Parathyroid adenoma (tissue), 2 donors: ENCODE results near the gene ASAP2.

Experiments
- H2AFZ ChIP-seq: fragments of 300-600 bp; sonication (generic); one replicate; pipeline ENCODE4 v1.7.0; 2017; ENCODE audit warnings: antibody characterized with exemption, mild to moderate bottlenecking
- H3K27ac ChIP-seq: fragments of 300-600 bp; sonication (generic); one replicate; pipeline ENCODE4 v1.7.0; 2017
- H3K27me3 ChIP-seq: fragments of 300-600 bp; sonication (generic); one replicate; pipeline ENCODE4 v1.7.0; 2017; ENCODE audit warnings: low read length; ENCODE audit not compliant: control insufficient read depth, insufficient read depth
- H3K36me3 ChIP-seq: fragments of 300-600 bp; sonication (generic); one replicate; pipeline ENCODE4 v1.7.0; 2017; ENCODE audit warnings: low read length; ENCODE audit not compliant: control insufficient read depth, insufficient read depth
- H3K4me1 ChIP-seq: fragments of 300-600 bp; sonication (generic); one replicate; pipeline ENCODE4 v1.7.0; 2017; ENCODE audit warnings: control low read depth
- H3K4me2 ChIP-seq: fragments of 300-600 bp; sonication (generic); one replicate; pipeline ENCODE4 v1.7.0; 2017; ENCODE audit warnings: low read length
- H3K4me3 ChIP-seq: fragments of 300-600 bp; sonication (generic); one replicate; pipeline ENCODE4 v1.7.0; 2017; ENCODE audit warnings: low read depth, low read length
- H3K79me2 ChIP-seq: fragments of 300-600 bp; sonication (generic); one replicate; pipeline ENCODE4 v1.7.0; 2017; ENCODE audit warnings: control low read depth
- H3K9ac ChIP-seq: fragments of 300-600 bp; sonication (generic); one replicate; pipeline ENCODE4 v1.7.0; 2017; ENCODE audit warnings: mild to moderate bottlenecking
- H3K9me3 ChIP-seq: fragments of 300-600 bp; sonication (generic); one replicate; pipeline ENCODE4 v1.7.0; 2017; ENCODE audit warnings: low read length; ENCODE audit not compliant: control insufficient read depth
- CTCF ChIP-seq: fragments of 300-600 bp; sonication (generic); IDR thresholded peaks from one replicate; pipeline ENCODE4 v1.7.0; 2017; ENCODE audit warnings: antibody characterized with exemption, mild to moderate bottlenecking
- donor health status: primary hyperparathyroidism.

Gene ASAP2

DNA sequence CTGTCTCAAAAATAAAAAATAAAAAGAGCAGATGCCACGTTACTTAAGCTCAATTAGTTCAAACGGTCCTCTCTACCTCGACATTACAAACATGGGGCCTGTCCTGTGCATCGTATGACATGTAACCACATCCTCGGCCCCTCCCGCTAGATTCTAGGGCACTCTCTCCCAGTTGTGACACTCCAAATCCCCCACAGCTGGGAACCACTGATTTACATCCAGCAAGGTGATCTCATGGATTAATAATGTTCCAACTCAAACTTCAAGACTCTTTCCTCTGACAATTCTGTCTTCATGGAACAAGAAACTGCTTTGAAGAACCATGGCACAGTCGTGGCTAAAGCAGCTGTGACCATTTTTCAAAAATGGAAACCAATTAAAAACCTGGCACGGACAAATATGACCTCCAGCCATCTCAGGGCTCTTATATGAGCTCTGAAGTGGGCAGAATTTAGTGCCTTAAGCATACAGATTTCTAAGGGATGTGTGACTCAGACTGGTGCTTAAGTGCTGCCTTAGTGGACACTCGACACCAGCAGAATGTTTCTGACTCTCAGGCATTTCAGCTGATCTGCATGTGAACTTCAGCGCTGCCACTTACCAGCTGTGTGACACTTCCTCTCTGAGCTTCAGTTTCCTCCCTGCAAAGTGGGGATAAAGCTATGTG is 31.7 kb upstream of the ASAP2 start:
- H3K79me2 ChIP-seq = no peaks in the 10 kb centered on the region
- H3K4me3 ChIP-seq = no peak overlapping the region
- TF ChIP-seq CTCF = no peak
- no peak overlapping the region for H2AFZ ChIP-seq
- H3K9ac ChIP-seq = no peak overlapping the region
- H3K4me2 ChIP-seq = no peak overlapping the region
- H3K9me3 ChIP-seq = no peaks in the 10 kb centered on the region
- peaks cover 9% of the 10 kb centered on the region for H3K4me1 ChIP-seq
- H3K27me3 ChIP-seq = no peaks in the 10 kb centered on the region
- H3K36me3 ChIP-seq = no peaks in the 10 kb centered on the region
- H3K27ac ChIP-seq = no peak overlapping the region

- Histone ChIP-seq H3K36me3 (no peaks in the 10 kb centered on the region), H3K4me3 (peak overlapping the region; percentile 20), H3K27ac (peak overlapping the region; percentile 56), H2AFZ (peak overlapping the region; percentile 46), H3K9me3 (no peaks in the 10 kb centered on the region), H3K4me1 (peaks cover 9% of the 10 kb centered on the region), H3K27me3 (no peaks in the 10 kb centered on the region), H3K79me2 (no peaks in the 10 kb centered on the region), H3K9ac (no peak overlapping the region), H3K4me2 (peak overlapping the region; percentile 59)
- no peak for TF ChIP-seq CTCF
Observed at GRCh38 chr2:9178110-9178903, 28.3 kb upstream of the ASAP2 start.

- peaks cover 9% of the 10 kb centered on the region for H3K4me1 ChIP-seq
- H3K9ac ChIP-seq = no peak overlapping the region
- peak overlapping the region; percentile 20 for H3K4me3 ChIP-seq
- H3K27ac ChIP-seq = peak overlapping the region; percentile 56
- H3K4me2 ChIP-seq = peak overlapping the region; percentile 59
- no peaks in the 10 kb centered on the region for H3K79me2 ChIP-seq
- H3K27me3 ChIP-seq = no peaks in the 10 kb centered on the region
- H3K9me3 ChIP-seq = no peaks in the 10 kb centered on the region
- H2AFZ ChIP-seq = peak overlapping the region; percentile 46
- TF ChIP-seq CTCF = no peak
- H3K36me3 ChIP-seq = no peaks in the 10 kb centered on the region
Observed at GRCh38 chr2:9178904-9179571, 27.6 kb upstream of the ASAP2 start.

DNA sequence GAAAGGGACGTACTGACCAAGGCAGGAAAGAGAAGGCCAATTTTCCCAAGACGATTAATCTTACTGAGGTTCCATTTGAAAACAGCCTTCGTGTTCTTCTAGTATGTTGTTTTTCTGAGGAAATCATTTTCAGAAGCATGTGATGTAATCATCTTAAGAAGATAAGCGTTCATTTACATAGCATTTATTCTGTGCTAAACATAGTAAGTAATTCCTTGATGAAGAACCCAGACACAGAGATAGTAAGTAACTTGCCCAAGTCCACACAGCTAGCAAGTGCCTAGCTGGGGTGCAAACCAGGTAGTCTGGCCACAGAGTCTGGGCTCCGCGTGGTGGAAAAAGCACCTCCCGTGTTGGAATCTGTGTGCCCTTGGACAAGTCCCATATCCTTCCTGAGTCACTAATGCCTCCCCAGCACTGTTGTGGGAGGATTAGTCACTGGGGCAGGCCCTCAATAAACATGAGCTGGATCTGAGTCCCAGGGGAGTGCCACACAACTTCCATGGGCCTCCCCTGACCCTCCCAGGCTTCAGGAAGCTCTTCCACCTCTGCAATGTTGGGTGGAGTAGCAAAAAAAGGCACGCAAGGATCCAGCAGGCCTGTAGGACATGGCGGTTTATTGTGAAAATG is 26.9 kb upstream of the ASAP2 start:
- no peak overlapping the region for H3K4me3 ChIP-seq
- no peak for TF ChIP-seq CTCF
- no peak overlapping the region for H3K9ac ChIP-seq

More for the DNA sequence above, 26.9 kb upstream of the ASAP2 start:
- Histone ChIP-seq H3K36me3 (no peaks in the 10 kb centered on the region), H3K4me1 (peaks cover 9% of the 10 kb centered on the region), H3K4me2 (peak overlapping the region; percentile 59), H3K27me3 (no peaks in the 10 kb centered on the region), H3K27ac (no peak overlapping the region), H2AFZ (no peak overlapping the region), H3K79me2 (no peaks in the 10 kb centered on the region), H3K9me3 (no peaks in the 10 kb centered on the region)
